ENCODE data around the gene DEPP1.

Gene DEPP1

DNA sequence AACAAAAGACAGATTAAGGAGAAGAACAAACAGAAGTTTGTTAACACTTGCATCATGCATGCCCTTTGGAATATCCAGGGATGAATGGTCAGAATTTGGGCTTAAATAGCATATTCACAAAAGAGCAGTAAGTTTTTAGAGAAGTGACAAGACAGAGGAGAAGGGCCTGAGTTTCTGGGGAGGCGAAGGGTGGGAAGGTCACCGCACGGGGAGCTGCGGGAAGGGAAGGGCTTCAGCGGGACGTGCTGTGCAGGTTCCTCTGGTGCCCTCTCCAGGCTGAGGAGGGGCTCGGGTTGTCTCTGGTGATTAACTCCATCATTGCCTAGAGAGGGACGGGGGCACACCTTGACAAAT, 11.7 kb upstream of the DEPP1 start:
- H3K36me3 ChIP-seq (replicated peaks) = no peaks in the 10 kb centered on the region
- in situ Hi-C loops (cut with MboI; ENCODE audit: low sequenced_read_pairs) = no loop called here
- H3K27me3 ChIP-seq (ENCODE audit: low read depth) = no peaks in the 10 kb centered on the region
- DNase-seq (ENCODE audit: low spot score in 2 of 2) = peak; percentile 86 to 93
- H3K9me3 ChIP-seq = no peaks in the 10 kb centered on the region
- H3K4me3 ChIP-seq = no peak overlapping the region
- H3K4me1 ChIP-seq = peaks cover 32% of the 10 kb centered on the region

DNA sequence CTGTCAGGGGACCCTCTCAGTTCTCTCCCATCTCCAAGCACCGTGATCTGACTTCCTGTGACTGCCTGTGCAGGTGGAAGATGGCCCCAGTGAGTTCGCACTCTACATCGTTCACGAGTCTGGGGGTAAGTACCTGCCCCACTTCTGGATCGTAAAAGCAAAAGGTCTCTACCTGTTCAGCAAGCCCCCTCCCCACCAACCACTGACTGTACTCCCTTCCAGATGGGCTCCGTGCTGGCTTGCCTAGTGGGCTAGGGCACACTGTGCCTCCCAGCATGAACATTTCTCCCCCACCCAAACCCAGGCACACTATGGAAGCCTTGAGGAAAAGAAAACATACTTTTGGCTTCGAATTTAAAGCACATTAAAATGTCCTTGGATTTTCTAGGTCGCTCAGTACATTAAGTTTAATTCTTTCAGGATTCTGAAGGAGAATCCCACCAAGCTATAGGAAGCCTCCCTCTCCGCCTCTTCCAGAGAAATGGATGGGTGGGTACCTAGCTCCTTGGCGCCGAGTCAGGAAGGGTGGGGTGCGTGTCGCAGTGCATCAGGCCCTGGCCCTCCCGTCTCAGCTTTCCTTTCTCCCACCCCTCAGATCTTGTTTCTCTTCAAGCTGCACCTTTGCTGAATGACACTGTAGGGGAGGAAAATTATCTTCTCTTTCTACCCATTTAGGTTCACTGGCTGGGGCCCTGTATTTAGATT, 11.1 kb upstream of the DEPP1 start:
- Histone ChIP-seq H3K9me3 (no peaks in the 10 kb centered on the region), H3K36me3 (replicated peaks) (no peaks in the 10 kb centered on the region), H3K27me3 (ENCODE audit: low read depth) (no peaks in the 10 kb centered on the region), H3K4me1 (peaks cover 32% of the 10 kb centered on the region), H3K4me3 (no peak overlapping the region)
- in situ Hi-C loops (cut with MboI; ENCODE audit: low sequenced_read_pairs) = no loop called here
- DNase-seq (ENCODE audit: low spot score in 2 of 2) = peak in 1 of 2 experiments; percentile 76

DNA sequence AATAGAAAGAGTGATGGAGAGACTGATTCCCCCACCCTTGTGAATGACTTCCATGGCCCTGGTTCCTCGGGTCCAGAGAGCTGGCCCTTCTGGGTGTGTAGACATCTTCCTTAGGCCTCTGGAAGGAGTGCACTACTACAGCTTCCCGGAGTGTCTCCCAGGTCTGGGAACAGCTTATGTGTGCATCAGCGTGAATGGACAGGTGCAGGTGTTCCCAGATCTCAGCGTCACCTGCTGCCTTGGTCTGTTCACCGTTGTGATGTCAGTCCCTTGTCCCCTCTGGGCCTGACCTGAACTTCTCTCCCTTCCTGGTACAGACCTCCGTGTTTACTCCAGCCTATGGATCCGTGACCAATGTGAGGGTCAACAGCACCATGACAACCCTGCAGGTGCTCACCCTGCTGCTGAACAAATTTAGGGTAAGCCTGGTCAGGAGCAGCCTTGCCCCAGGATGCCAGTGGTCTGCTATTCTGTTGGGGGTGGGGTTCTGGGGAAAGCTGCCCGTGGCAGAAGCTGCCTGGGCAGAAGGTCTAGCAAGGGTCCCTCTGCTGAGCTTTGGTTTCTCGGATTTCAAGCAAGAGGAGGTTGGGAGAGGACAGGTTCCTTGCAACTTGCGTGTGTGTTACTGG, 10.5 kb upstream of the DEPP1 start:
- in situ Hi-C loops (cut with MboI; ENCODE audit: low sequenced_read_pairs) = no loop called here
- Histone ChIP-seq H3K4me1 (peaks cover 32% of the 10 kb centered on the region), H3K4me3 (no peak overlapping the region), H3K36me3 (replicated peaks) (no peaks in the 10 kb centered on the region), H3K9me3 (no peaks in the 10 kb centered on the region), H3K27me3 (ENCODE audit: low read depth) (no peaks in the 10 kb centered on the region)
- peak in 1 of 2 experiments; percentile 4 for DNase-seq (ENCODE audit: low spot score in 2 of 2)

DNA sequence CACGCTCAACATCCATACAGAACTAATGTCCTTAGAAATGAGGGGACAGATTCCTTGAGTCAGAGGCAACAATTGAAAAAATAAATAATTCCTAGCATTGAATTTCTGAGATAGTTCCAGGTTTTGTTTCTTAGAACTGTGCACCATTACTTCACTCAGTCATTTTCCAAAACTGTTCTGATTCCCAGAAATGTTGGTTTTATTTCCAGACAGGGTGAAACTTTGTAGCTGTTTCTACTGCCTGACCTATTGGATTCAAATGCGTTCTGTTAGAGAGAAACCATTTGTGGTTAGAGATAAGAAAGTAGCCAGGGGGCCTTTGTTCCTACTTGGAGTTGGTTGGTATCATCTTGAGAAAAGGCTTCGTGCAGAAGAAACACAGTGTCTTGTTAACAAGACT, 8.1 kb upstream of the DEPP1 start:
- in situ Hi-C loops (cut with MboI; ENCODE audit: low sequenced_read_pairs) = no loop called here
- H3K4me3 ChIP-seq = no peak overlapping the region
- H3K27me3 ChIP-seq (ENCODE audit: low read depth) = no peaks in the 10 kb centered on the region
- H3K9me3 ChIP-seq = no peaks in the 10 kb centered on the region
- DNase-seq (ENCODE audit: low spot score in 2 of 2) = no peak
- H3K4me1 ChIP-seq = peaks cover 32% of the 10 kb centered on the region
- no peaks in the 10 kb centered on the region for H3K36me3 ChIP-seq (replicated peaks)

DNA sequence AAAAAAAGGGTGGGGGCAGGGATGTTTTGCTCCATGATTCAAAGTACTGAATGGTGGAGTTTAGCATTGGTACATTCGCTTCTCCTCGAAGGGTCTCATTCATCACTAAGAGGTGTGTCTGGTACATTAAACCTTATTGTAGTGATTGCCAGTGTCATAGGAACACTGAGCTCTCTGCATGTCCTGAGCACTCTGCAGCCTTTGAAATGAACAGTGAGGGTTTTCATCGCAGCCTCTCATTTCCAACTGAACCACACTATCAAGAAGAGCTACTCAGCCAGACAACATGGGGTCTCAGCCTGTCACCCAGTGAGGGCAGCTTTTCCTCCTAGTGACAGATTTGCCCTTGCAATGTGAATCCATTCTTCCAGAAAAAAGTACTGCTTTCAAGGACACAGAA, 7.6 kb upstream of the DEPP1 start:
- Histone ChIP-seq H3K27me3 (ENCODE audit: low read depth) (no peaks in the 10 kb centered on the region), H3K9me3 (no peaks in the 10 kb centered on the region), H3K4me1 (peaks cover 29% of the 10 kb centered on the region), H3K36me3 (replicated peaks) (no peaks in the 10 kb centered on the region), H3K4me3 (no peak overlapping the region)
- no peak for DNase-seq (ENCODE audit: low spot score in 2 of 2)
- in situ Hi-C loops (cut with MboI; ENCODE audit: low sequenced_read_pairs) = no loop called here

DNA sequence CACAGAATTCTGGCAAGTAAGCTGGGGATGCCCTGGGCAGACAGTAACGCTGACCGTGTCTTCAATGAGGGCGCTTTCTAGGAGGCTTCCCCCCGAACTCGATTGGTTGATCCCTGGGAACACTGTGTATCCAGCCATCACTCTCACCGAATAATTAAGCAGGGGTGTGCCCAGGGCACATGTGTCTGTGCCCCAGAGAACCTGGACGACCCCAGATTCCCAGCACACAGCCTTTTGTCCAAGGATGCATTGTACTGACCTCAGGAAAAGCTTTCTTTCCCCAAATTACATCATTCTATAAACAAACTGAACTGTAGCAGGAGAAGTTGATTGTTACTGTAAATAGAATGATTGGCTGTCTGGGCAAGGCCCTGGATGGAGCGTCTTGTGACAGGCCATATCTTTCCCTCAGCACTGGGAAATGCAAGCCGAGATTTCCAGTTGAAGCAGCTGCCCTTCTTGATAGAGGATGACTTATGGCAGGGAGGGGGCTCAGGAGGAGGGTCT, 6.6 kb upstream of the DEPP1 start:
- Histone ChIP-seq H3K4me3 (no peak overlapping the region), H3K36me3 (replicated peaks) (no peaks in the 10 kb centered on the region), H3K4me1 (peaks cover 25% of the 10 kb centered on the region), H3K9me3 (no peaks in the 10 kb centered on the region), H3K27me3 (ENCODE audit: low read depth) (no peaks in the 10 kb centered on the region)
- no peak for DNase-seq (ENCODE audit: low spot score in 2 of 2)
- in situ Hi-C loops (cut with MboI; ENCODE audit: low sequenced_read_pairs) = no loop called here

DNA sequence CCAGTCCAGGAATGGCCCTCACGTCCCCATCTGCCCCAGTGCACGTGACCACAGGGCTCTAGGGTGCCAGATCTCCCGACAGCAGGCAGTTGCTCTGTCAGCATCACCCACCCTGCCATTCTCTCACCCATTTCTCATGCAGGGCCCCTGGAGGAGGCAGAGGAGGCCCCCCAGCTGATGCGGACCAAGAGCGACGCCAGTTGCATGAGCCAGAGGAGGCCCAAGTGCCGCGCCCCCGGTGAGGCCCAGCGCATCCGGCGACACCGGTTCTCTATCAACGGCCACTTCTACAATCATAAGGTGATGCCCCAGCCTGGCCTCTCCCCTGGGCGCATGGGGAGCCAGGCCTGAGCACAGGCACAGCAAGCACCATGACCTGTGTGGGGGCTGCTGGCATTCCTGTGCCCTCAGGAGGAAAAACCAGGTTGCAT, 6.1 kb upstream of the DEPP1 start:
- in situ Hi-C loops (cut with MboI; ENCODE audit: low sequenced_read_pairs) = no loop called here
- no peak for DNase-seq (ENCODE audit: low spot score in 2 of 2)
- H3K4me1 ChIP-seq = peaks cover 26% of the 10 kb centered on the region
- H3K36me3 ChIP-seq (replicated peaks) = no peaks in the 10 kb centered on the region
- no peaks in the 10 kb centered on the region for H3K27me3 ChIP-seq (ENCODE audit: low read depth)
- no peak overlapping the region for H3K4me3 ChIP-seq
- H3K9me3 ChIP-seq = no peaks in the 10 kb centered on the region

DNA sequence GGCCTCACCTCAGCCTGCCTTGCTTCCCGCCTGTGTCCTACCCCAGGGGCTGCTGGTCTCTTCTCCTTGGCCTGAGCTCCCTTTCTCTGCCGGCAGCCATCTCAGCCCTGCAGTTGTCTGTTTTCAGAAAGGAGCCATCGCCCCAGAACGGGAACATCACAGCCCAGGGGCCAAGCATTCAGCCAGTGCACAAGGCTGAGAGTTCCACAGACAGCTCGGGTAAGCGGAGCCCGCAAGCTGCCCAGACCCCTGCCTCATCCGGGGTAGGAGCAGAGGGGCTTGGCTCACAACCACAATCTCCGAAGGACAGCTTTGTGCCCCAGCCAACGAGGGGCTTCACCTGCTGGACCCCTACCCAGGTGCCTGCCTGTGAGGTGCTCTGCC, 5.3 kb upstream of the DEPP1 start:
- DNase-seq (ENCODE audit: low spot score in 2 of 2) = no peak
- no peaks in the 10 kb centered on the region for H3K9me3 ChIP-seq
- in situ Hi-C loops (cut with MboI; ENCODE audit: low sequenced_read_pairs) = no loop called here
- H3K27me3 ChIP-seq (ENCODE audit: low read depth) = no peaks in the 10 kb centered on the region
- no peak overlapping the region for H3K4me3 ChIP-seq
- no peaks in the 10 kb centered on the region for H3K36me3 ChIP-seq (replicated peaks)
- H3K4me1 ChIP-seq = peaks cover 27% of the 10 kb centered on the region

DNA sequence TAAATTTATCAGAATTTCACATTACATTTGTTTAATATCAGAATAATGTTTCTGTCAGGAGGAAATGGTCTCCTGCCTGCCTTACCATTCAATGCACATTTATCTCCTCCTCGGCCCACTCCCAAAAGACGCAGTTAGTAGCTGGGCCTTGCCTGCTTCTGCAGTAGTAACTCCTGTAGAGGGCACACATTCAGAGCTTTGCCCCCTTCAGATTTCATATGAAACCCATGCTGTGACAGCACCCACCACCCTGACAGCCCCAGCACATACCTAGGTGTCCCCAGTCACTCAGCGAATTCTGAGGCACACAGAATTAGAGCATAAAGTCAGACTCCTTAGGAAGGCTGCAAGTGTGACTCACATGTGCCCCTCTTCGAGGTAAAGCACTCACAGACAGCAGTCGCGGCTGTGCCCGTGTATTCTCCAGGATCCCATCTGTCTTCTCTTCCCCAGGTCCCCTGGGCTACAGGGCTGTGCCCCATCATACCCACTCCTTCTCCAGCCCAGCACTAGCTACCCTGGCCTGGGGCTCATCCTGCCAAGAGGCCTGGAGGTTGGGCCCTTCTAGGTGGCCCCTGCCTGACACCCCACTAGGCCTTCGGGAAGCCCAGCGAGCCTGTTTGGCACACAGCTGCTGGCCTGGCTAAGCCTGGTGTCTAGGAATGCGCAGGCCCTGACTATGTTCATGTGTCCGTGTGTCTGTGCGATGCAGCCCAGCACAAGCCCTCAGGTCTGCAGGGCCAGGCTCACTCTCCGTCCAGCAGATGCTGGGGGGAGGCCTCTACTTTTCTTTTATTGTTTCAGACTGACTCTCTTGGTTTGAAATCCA, 4.7 kb upstream of the DEPP1 start:
- Histone ChIP-seq H3K27me3 (ENCODE audit: low read depth) (no peaks in the 10 kb centered on the region), H3K4me1 (peaks cover 33% of the 10 kb centered on the region), H3K9me3 (no peaks in the 10 kb centered on the region), H3K4me3 (no peak overlapping the region), H3K36me3 (replicated peaks) (no peaks in the 10 kb centered on the region)
- no peak for DNase-seq (ENCODE audit: low spot score in 2 of 2)
- in situ Hi-C loops (cut with MboI; ENCODE audit: low sequenced_read_pairs) = no loop called here

DNA sequence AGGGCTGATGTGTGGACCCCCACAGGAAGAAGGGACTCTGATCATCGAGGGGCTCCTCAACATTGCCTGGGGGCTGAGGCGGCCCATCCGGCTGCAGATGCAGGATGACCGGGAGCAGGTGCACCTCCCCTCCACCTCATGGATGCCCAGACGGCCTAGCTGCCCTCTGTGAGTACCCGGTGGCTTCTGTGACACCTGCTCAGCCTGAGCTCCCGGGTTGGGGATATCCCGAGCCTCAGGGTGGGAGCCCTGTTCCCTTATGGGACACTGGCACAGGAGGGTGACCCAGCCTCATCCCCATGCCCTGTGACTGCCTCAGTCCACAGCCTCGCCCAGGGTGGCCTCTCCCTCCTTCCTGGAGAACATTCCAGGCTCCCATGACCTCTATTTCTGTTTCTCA, 3.9 kb upstream of the DEPP1 start:
- DNase-seq (ENCODE audit: low spot score in 2 of 2) = no peak
- peaks cover 38% of the 10 kb centered on the region for H3K4me1 ChIP-seq
- no peaks in the 10 kb centered on the region for H3K9me3 ChIP-seq
- in situ Hi-C loops (cut with MboI; ENCODE audit: low sequenced_read_pairs) = no loop called here
- H3K27me3 ChIP-seq (ENCODE audit: low read depth) = no peaks in the 10 kb centered on the region
- H3K4me3 ChIP-seq = no peak overlapping the region
- no peaks in the 10 kb centered on the region for H3K36me3 ChIP-seq (replicated peaks)

DNA sequence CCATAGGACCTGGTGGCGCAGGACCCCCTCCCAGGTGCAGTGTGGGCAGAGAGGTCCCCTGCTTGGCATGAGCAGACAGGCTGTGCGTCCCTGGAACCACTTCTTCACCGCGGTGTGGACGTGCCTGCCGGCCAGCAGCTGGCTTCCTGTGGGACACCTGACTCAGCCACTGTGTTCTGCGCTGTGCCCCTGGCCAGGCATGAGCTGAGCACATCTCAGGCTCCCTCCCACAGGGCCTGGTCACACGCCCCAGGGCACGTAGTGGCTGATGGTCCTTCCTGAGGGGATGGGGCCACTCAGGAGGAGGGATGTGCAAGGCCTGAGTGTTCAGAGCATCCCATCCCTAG, 3.5 kb upstream of the DEPP1 start:
- no peak for DNase-seq (ENCODE audit: low spot score in 2 of 2)
- Histone ChIP-seq H3K4me1 (peaks cover 38% of the 10 kb centered on the region), H3K9me3 (no peaks in the 10 kb centered on the region), H3K36me3 (replicated peaks) (no peaks in the 10 kb centered on the region), H3K27me3 (ENCODE audit: low read depth) (no peaks in the 10 kb centered on the region), H3K4me3 (no peak overlapping the region)
- in situ Hi-C loops (cut with MboI; ENCODE audit: low sequenced_read_pairs) = no loop called here

DNA sequence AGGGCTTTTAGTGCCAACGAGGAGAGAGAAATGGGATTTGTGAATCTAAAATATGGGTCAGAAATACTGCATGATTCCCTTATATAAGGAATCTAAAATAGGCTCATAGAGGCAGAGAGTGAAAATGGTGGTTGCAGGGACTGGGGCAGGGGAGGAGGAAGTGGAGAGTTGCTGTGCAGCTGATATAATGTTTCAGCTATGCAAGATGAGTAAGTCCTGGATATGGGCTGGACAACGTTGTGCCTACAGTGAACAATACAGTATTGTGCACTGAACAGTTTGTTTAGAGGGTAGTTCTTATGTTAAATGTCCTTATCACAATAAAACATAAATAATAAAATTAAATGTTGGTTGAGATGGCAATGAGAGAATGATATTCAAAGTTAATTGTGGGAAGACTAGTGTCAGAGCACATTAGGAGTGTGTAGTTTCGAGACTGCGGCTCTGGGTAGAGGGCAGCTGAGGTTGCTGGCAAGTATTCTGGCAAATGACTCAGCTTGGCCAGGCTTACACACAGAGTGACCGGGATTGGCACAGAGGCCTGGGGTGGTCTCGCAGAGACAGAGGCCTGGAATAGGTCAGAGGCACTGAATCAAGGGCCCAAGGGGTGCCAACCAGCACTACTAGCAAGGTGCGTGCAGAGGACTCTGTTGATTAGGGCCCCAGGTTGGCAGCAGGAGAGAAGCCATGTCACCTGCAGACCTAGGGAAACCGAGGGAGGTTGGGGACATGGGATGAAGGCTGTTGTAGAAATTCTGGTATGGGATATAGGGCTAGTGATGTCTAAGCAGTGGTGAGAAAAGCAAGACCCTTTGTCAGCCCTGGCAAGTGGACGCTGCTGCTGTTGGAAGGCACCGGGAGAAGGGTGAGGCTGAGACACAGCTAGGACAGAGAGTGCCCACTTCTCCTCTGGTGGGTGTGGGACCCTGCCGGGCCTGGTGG, 2.8 kb upstream of the DEPP1 start:
- Histone ChIP-seq H3K4me3 (no peak overlapping the region), H3K9me3 (no peaks in the 10 kb centered on the region), H3K36me3 (replicated peaks) (no peaks in the 10 kb centered on the region), H3K4me1 (peaks cover 38% of the 10 kb centered on the region), H3K27me3 (ENCODE audit: low read depth) (no peaks in the 10 kb centered on the region)
- in situ Hi-C loops (cut with MboI; ENCODE audit: low sequenced_read_pairs) = no loop called here
- DNase-seq (ENCODE audit: low spot score in 2 of 2) = no peak

DNA sequence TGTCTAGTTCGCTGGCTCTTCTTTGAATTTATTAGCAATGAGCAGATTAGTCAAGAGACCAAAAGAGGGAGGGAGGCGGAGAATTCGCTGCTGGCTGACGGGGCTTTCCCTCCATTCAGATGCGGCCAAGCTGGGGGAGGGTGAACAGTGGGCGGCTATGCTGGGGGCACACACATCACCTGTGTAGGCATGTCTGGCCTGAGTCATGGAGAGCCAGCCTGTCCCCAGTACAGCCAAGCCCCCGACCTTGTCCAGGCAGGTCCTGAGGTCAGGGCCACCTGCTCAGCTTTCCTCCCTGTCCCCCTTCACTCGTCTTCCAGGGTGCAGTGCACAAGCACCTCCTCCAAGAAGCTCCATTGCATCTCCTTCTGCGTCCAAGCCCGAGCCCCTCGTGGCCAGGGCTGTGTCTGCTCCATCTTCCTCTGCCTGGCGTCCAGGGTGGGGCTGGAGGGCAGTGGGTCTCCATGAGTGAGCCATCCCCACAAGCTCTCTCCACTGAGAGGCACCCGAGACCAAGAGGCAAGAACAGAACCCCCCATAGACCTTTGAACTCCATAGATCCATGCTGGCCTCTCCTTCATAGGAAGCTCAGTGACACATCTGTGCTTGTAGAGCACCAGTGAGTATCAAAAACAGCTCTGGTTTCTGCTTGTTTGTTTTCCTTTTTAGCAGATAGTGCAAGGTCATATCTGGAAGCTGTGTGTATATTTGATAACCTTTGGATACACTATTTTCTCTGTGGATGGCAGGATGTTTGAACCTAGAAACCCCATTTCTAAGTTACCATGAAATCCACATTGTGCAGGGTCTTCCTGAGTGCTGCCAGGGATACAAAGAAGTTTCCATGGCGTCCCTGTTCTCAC, 1.9 kb upstream of the DEPP1 start:
- DNase-seq (ENCODE audit: low spot score in 2 of 2) = no peak
- H3K9me3 ChIP-seq = no peaks in the 10 kb centered on the region
- H3K4me3 ChIP-seq = no peak overlapping the region
- peaks cover 33% of the 10 kb centered on the region for H3K4me1 ChIP-seq
- in situ Hi-C loops (cut with MboI; ENCODE audit: low sequenced_read_pairs) = no loop called here
- H3K27me3 ChIP-seq (ENCODE audit: low read depth) = no peaks in the 10 kb centered on the region
- H3K36me3 ChIP-seq (replicated peaks) = no peaks in the 10 kb centered on the region

Data from HAP-1 (cell line).